Osteoblast (primary cell): ENCODE measurements around the gene RALGDS. TPM values are rescaled to one million over a fixed set of nuclear protein-coding genes. Genes with fewer than 3 reads are reported as not detected.

Source experiments
- DNase-seq: peaks from one replicate; pipeline ENCODE4 v3.0.0; 2011; ENCODE audit warnings: low spot score, mixed read lengths; ENCODE audit not compliant: insufficient read length; ENCODE audit errors: missing footprints
- H2AFZ ChIP-seq: 2 replicates; pipeline ENCODE4 v1.6.0; 2011; ENCODE audit warnings: mild to moderate bottlenecking, low read length
- H3K27ac ChIP-seq: 2 replicates; pipeline ENCODE4 v1.5.1; 2011; ENCODE audit warnings: mild to moderate bottlenecking, low read depth, low read length, moderate library complexity
- H3K27me3 ChIP-seq: 2 replicates; pipeline ENCODE4 v1.6.0; 2012; ENCODE audit warnings: mild to moderate bottlenecking, control low read depth, inconsistent platforms, low read length, moderate library complexity; ENCODE audit not compliant: insufficient read depth
- H3K36me3 ChIP-seq: 2 replicates; pipeline ENCODE4 v1.5.1; 2011; ENCODE audit warnings: mild to moderate bottlenecking, low read length, control low read depth, moderate library complexity; ENCODE audit not compliant: insufficient read depth
- H3K4me1 ChIP-seq: 2 replicates; pipeline ENCODE4 v1.5.1; 2011; ENCODE audit warnings: mild to moderate bottlenecking, low read length, control low read depth, moderate library complexity; ENCODE audit not compliant: insufficient read depth
- H3K4me2 ChIP-seq: 2 replicates; pipeline ENCODE4 v1.6.0; 2011; ENCODE audit warnings: mild to moderate bottlenecking, low read length; ENCODE audit not compliant: insufficient read depth
- H3K4me3 ChIP-seq: fragments of 200-600 bp; sonication (generic); 3 replicates; pipeline ENCODE4 v1.5.1; 2012; ENCODE audit warnings: mild to moderate bottlenecking, low read length, inconsistent platforms; ENCODE audit not compliant: insufficient read depth
- H3K79me2 ChIP-seq: 2 replicates; pipeline ENCODE4 v1.6.0; 2012; ENCODE audit warnings: mild to moderate bottlenecking, low read length, control low read depth, inconsistent platforms; ENCODE audit not compliant: insufficient read depth
- H3K9me3 ChIP-seq: 2 replicates; pipeline ENCODE4 v1.5.1; 2011; ENCODE audit warnings: low read depth, low read length, control low read depth
- H4K20me1 ChIP-seq: 2 replicates; pipeline ENCODE4 v1.6.0; 2012; ENCODE audit warnings: mild to moderate bottlenecking, low read length, control low read depth; ENCODE audit not compliant: insufficient read depth
- CTCF ChIP-seq: IDR thresholded peaks from 2 replicates; pipeline ENCODE4 v1.5.1; 2011; ENCODE audit warnings: mild to moderate bottlenecking, low read depth, low read length, moderate library complexity; ENCODE audit errors: extremely low read depth
- total RNA-seq: library from RNA; depleted of rRNA; stranded (reverse); fragments of >200 nt; gene quantifications from 2 replicates; pipeline ENCODE4 v1.2.3, GENCODE V29; 2012

Gene RALGDS
- total RNA-seq, 1 donor, result 11.2 TPM

- H3K27me3 ChIP-seq, result peaks cover 8% of the 10 kb centered on the region
- H3K9me3 ChIP-seq, result no peaks in the 10 kb centered on the region
- H3K27ac ChIP-seq, result no peak overlapping the region
- peak; percentile 62 for DNase-seq
- no peak overlapping the region for H3K4me3 ChIP-seq
- no peaks in the 10 kb centered on the region for H4K20me1 ChIP-seq
- H3K4me1 ChIP-seq, result peaks cover 4% of the 10 kb centered on the region
- H3K4me2 ChIP-seq, result no peak overlapping the region
- H3K79me2 ChIP-seq, result no peaks in the 10 kb centered on the region
- no peak for TF ChIP-seq CTCF
- no peak overlapping the region for H2AFZ ChIP-seq
- no peaks in the 10 kb centered on the region for H3K36me3 ChIP-seq
Measured at GRCh38 chr9:133168432-133168831, 47.4 kb upstream of the RALGDS start.

GRCh38 chr9:133167769-133168168, 46.7 kb upstream of the RALGDS start:
- H3K4me3 ChIP-seq, result no peak overlapping the region
- H3K27me3 ChIP-seq, result peaks cover 6% of the 10 kb centered on the region
- H3K9me3 ChIP-seq, result no peaks in the 10 kb centered on the region
- H3K36me3 ChIP-seq, result no peaks in the 10 kb centered on the region
- no peaks in the 10 kb centered on the region for H3K79me2 ChIP-seq
- no peak overlapping the region for H2AFZ ChIP-seq
- no peak overlapping the region for H3K27ac ChIP-seq
- DNase-seq, result no peak
- H3K4me2 ChIP-seq, result no peak overlapping the region
- H3K4me1 ChIP-seq, result peaks cover 8% of the 10 kb centered on the region
- TF ChIP-seq CTCF, result no peak
- no peaks in the 10 kb centered on the region for H4K20me1 ChIP-seq

- Histone ChIP-seq H3K4me3 (no peak overlapping the region), H3K27me3 (peaks cover 6% of the 10 kb centered on the region), H2AFZ (no peak overlapping the region), H3K27ac (no peak overlapping the region), H3K79me2 (no peaks in the 10 kb centered on the region), H3K4me1 (peaks cover 8% of the 10 kb centered on the region), H3K4me2 (no peak overlapping the region), H3K36me3 (no peaks in the 10 kb centered on the region), H3K9me3 (no peaks in the 10 kb centered on the region), H4K20me1 (no peaks in the 10 kb centered on the region)
- TF ChIP-seq CTCF, result no peak
- peak; percentile 81 for DNase-seq
Measured at GRCh38 chr9:133167096-133167730, 46.2 kb upstream of the RALGDS start.

- H2AFZ ChIP-seq, result no peak overlapping the region
- no peaks in the 10 kb centered on the region for H3K79me2 ChIP-seq
- H3K27me3 ChIP-seq, result peaks cover 6% of the 10 kb centered on the region
- no peak overlapping the region for H3K4me2 ChIP-seq
- no peak for TF ChIP-seq CTCF
- no peaks in the 10 kb centered on the region for H3K9me3 ChIP-seq
- peaks cover 8% of the 10 kb centered on the region for H3K4me1 ChIP-seq
- DNase-seq, result no peak
- no peak overlapping the region for H3K27ac ChIP-seq
- H4K20me1 ChIP-seq, result no peaks in the 10 kb centered on the region
- no peaks in the 10 kb centered on the region for H3K36me3 ChIP-seq
- H3K4me3 ChIP-seq, result no peak overlapping the region
Measured at GRCh38 chr9:133166392-133166791, 45.4 kb upstream of the RALGDS start.
